Right lung (tissue), 5 donors: ENCODE measurements around the gene PI4K2A. TPM values are rescaled to one million over a fixed set of nuclear protein-coding genes. Genes with fewer than 3 reads are reported as not detected.
"Not testable (repeated sequence)": the region's sequence is repeated elsewhere in the genome, so short reads cannot be mapped to it uniquely, and the experiment has no call there.

Experiments used
- DNase-seq, 2 donors: peaks; one replicate each; pipeline ENCODE4 v3.0.0-alpha.2; 2013
- polyA plus RNA-seq, 5 donors: library from polyadenylated mRNA; unstranded; fragments of 120-200 nt; gene quantifications; one replicate each; pipeline versions ENCODE4 v1.2.1 to v1.2.3, GENCODE V29; 2013; ENCODE audit warnings: inconsistent platforms in 1 of 5, low replicate concordance in 1 of 5; ENCODE audit not compliant: insufficient read length in 5 of 5, insufficient read depth in 1 of 5

Gene PI4K2A
- polyA plus RNA-seq, 5 donors: 13.1 to 15.9 (median 15.1) TPM

- DNase-seq: no peak
These were observed 27.0 kb downstream of the PI4K2A start for GRCh38 chr10:97667463-97667862.

- DNase-seq: no peak
These were observed 29.1 kb downstream of the PI4K2A start for GRCh38 chr10:97669571-97669970.

- no peak for DNase-seq
These were observed 33.5 kb downstream of the PI4K2A start for GRCh38 chr10:97673736-97674525.

GRCh38 chr10:97675222-97675621, 34.8 kb downstream of the PI4K2A start:
- no peak for DNase-seq

- DNase-seq: peak in 1 of 2 donors; percentile 26
These were observed 36.5 kb downstream of the PI4K2A start for GRCh38 chr10:97676770-97677581.

GRCh38 chr10:97679594-97679993, 39.1 kb downstream of the PI4K2A start:
- no peak for DNase-seq

GRCh38 chr10:97682042-97682441, 41.6 kb downstream of the PI4K2A start:
- no peak for DNase-seq

- no peak for DNase-seq
These were observed 43.3 kb downstream of the PI4K2A start for GRCh38 chr10:97683556-97684367.

- DNase-seq: not testable (repeated sequence)
These were observed 43.9 kb downstream of the PI4K2A start for GRCh38 chr10:97684368-97684713.

- no peak for DNase-seq
These were observed 44.5 kb downstream of the PI4K2A start for GRCh38 chr10:97684866-97685394.

- peak in 1 of 2 donors; percentile 14 for DNase-seq
These were observed 45.0 kb downstream of the PI4K2A start for GRCh38 chr10:97685395-97685958.

- DNase-seq: no peak
These were observed 46.0 kb downstream of the PI4K2A start for GRCh38 chr10:97686301-97686961.

- peak; percentile 98 for DNase-seq
These were observed 46.7 kb downstream of the PI4K2A start, which contains the start of gene AVPI1 for GRCh38 chr10:97686962-97687784. TSS of gene AVPI1 (minus strand) at chr10:97687241. CDS start at chr10:97679905, 7,336 bp downstream.

GRCh38 chr10:97687785-97688781, 47.6 kb downstream of the PI4K2A start:
- DNase-seq: peak; percentile 11 to 33

- DNase-seq: no peak
These were observed 49.1 kb downstream of the PI4K2A start for GRCh38 chr10:97689559-97690020.

- no peak for DNase-seq
These were observed 49.7 kb downstream of the PI4K2A start for GRCh38 chr10:97690133-97690532.

GRCh38 chr10:97698072-97698655, 57.7 kb downstream of the PI4K2A start:
- DNase-seq: not testable (repeated sequence)
